ENCODE measurements around the gene SLC7A4.
A peak's percentile ranks its signal among the peaks of the same experiment; 100 is the strongest.

Gene SLC7A4

GRCh38 chr22:20995329-20996030 lies 36.9 kb downstream of the SLC7A4 start:
- no peak for DNase-seq

GRCh38 chr22:20994902-20995241 lies 37.5 kb downstream of the SLC7A4 start:
- DNase-seq = no peak

GRCh38 chr22:20994128-20994901 lies 38.0 kb downstream of the SLC7A4 start:
- DNase-seq = no peak

GRCh38 chr22:20993304-20994127 lies 38.8 kb downstream of the SLC7A4 start:
- DNase-seq = no peak

DNA sequence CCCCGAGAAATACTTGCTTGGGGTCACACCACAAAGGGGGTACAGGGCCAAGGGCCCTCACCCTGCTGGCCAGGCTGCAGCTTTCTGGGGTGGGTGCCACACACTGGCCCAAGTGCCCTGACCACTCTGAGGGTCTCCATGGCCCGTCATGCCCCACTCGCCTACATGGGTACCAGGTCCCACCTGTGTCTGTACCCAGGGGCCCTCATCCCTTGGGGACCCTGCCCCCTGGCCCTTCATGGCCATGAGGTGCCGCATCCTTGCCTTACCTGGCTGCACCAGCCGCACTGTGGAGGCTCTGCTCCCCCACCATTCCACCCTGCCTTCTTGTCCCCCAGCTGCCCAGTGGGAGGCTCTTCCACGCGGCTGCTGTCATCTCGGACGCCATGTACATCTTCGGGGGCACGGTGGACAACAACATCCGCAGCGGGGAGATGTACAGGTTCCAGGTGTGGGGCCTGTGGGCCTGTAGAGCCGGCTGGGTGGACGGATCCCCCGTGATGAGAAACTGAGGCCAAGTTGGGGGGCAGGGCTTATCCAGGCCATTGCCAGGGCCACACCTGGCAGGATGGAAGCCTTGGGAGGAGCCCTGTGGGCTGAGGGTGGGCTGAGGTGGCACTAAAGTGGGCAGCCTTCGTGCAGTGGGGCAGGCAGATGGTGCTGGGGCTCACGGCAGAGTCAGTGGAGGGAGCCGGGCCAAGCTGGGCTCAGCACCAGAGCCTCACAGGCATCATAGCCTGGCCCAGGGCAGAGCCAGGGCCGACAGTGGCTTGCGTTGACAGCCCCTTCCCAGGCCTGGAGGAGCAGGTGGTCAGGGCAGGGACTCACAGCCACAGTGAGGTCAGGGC lies 39.7 kb downstream of the SLC7A4 start:
- DNase-seq = no peak

DNA sequence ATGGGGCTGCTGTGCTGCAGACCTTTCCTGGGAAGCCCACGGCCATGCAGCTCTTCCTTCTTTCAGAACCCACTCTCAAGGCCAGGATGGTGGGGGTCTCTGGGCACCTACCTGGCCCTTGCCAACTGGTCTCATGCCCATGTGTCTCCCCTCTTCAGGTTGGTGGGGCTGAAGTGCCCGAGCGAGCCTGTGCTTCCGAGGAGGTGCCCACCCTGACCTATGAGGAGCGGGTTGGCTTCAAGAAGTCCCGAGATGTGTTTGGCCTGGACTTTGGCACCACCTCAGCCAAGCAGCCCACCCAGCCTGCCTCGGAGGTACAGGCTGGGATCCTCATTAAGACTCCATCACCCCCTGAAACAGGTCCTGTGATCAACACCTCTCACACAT lies 40.3 kb downstream of the SLC7A4 start:
- no peak for DNase-seq

DNA sequence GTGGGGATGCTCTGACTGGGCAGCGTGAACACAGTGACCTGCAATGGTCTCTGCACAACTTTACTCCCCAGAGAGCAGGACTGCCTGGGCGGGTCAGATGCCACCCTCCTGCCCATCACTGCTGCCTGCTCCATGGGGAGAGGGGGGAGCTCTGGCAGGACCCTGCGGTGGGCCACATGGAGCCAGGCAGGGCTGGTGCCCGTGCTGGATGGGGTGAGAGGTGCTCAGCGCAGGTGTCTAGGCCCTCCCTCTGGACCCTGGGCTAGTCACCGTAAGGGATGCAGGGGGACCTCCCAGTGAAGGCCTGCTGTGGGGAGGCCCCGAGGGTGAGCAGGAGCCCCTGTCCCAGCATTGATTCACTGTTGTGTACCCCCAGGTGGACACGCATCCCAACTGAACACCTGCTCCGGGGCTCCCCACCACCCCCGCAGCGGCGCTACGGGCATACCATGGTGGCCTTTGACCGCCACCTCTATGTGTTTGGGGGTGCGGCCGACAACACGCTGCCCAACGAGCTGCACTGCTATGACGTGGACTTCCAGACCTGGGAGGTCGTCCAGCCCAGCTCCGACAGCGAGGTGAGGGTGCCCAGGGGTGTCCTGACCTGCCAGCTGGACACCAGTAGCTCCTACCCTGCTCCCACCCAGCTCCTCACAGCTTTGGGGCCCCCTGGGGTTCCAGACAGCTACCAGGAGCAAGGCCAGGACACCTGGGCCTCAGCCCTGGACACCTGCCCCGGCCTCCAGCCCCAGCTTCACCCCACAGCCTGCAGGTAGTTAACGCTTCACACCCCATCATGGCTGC lies 40.9 kb downstream of the SLC7A4 start:
- no peak for DNase-seq

- no peak for DNase-seq
These were observed 41.9 kb downstream of the SLC7A4 start for GRCh38 chr22:20990184-20991180.

- DNase-seq = no peak
These were observed 42.8 kb downstream of the SLC7A4 start for GRCh38 chr22:20989323-20990138.

DNA sequence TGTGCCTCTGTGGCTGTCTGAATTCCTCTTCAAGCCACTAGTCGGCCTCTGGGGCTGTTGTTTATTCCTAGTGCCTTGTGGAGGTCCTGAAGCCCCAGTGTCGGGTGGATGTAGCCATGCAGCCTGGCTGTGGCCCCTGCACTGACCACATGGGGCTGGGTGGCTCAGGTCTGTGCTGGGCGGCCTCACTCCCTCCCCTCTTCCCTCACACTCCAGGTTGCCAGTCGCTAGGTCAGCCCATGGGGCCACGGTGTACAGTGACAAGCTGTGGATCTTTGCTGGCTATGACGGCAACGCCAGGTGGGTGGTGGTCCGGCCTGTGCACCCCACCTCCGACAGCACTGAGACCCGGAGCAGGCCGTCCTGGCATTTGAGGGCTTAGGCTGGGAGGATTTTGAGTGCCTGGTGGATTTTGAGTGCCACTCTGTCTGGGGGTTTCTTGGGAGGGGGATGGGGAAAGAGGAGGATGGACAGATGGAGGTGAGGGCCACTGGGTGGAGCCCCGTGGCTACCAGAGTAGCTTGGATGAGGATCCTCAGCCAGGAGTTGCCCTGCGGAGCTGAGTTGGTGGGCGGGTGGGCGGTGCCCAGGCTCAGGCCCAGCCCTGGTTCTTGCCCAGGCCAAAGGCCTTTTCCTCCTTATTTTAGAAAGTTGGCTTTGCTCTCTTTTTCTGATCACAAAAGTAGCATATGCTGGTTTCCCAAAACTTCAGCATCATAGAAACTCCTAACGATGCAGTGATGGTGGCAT lies 43.6 kb downstream of the SLC7A4 start:
- DNase-seq = no peak

DNA sequence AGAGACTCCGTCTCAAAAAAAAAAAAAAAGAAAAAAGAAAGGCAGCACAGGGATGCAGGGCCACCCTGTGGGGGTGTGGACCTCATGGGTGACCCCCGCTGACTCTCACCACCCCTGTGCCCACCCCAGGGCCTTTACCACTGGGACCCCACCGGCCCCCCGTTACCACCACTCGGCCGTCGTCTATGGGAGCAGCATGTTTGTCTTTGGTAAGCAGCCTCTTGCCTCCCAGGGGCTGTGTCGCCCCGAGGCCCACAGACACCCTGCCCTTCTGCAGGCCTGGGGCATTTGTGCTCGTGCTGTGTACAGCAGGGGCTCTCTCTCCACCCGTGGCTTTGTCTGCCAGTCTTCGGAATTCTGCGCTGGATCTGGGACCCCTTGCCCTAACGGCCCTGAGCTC lies 45.0 kb downstream of the SLC7A4 start:
- no peak for DNase-seq

DNA sequence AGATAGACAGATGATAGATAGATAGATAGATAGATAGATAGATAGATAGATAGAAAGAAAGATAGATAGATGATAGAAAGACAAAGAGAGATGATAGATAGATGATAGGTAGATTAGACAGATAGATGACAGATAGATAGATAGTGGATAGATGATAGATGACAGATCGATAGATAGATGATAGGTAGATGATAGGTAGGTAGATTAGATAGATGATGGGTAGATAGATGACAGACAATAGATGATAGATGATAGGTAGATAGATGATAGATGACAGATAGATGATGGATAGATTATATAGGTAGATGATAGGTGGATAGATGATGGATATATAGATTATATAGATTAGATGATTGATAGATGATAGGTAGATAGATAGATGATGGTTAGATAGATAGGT lies 46.0 kb downstream of the SLC7A4 start:
- no peak for DNase-seq

GRCh38 chr22:20985720-20986119 lies 46.6 kb downstream of the SLC7A4 start:
- DNase-seq = no peak

DNA sequence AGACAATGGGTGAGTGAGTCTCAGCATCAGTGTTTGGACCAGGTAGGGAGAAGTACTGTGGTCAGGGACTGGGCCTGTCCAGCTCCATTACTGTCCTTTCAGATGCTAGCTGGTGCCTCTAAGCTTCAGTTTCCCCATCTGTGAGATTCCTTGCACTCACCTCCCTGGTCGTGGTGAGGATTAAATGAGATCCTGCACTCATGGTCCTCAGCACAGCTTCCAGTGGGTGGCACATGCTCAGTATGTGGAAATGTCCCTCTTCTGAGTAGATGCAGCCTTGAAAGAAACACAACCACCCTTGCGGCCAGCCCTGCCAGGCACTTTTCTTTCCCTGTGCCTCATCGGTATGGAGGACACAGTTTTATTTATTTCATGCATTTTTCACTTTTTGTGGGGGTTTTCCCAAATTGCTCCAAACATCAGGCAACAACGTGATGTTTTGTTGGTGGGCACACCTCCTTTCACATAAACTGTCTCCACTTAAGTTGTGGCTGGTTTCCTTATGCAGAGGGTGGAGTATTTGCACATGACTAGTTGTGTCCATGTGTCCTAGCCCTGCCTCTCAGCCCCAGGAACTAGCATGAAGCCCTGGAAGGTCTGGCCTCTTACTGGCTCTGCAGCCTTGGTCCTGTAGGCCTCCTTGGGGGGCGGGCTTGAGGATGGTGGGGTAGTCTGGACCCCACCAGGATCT lies 49.1 kb downstream of the SLC7A4 start:
- DNase-seq = no peak

- no peak for DNase-seq
These were observed 49.8 kb downstream of the SLC7A4 start for GRCh38 chr22:20982563-20982882.

GRCh38 chr22:20981787-20982562 lies 50.4 kb downstream of the SLC7A4 start, which contains the start of gene LZTR1:
TSS of gene LZTR1 (plus strand) at chr22:20982297. CDS start at chr22:20982372, 75 bp downstream.
- peak; percentile 52 for DNase-seq

DNA sequence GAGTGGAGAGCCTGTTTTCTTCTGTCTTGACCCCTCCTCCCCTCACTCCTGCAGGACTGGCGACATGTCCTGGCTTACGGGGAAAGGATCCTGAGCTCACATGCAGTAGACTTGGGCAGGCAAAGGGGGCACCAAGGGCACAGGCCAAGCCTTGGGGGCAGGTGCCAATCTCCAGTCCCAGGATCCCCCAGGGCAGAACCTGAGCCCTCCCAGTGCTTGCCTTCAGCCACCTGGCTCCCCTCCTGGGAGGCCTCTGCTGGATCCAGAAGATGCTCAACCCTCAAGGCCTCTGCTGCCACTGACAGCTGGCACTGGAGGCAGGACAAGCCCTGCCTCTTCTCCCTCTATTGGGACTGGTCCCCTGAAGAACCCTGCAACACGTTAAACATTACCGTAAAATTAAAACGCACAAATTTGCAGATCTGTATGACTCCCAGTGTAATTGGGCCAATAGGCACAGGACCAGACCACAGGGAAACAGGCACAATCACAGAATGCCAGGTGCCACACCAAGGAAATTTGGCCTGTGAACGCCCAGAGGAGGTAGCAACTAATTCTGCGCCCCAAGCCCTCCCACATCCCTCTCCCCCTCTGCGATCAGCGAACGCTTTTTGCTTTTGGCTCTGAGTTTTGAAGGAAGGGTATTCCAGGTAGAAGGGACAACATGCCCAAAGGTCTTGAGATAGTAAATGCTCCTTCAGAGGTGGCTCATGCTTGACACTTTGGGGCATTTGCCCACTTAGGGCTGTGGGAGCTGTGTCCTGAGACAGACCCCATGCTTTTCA lies 51.2 kb downstream of the SLC7A4 start:
- no peak for DNase-seq

All from NCI-H345 (cell line).